HG03460 (cell line): ENCODE data around the gene TSPAN9.
"Not testable (repeated sequence)": the region's sequence is repeated elsewhere in the genome, so short reads cannot be mapped to it uniquely, and the experiment has no call there.

Experiments used
- ATAC-seq: cut with Tn5 transposase; IDR thresholded peaks from one replicate; pipeline ENCODE4 v1.9.1; 2021; ENCODE audit not compliant: unreplicated experiment

The TSPAN9 gene

GRCh38 chr12:3044141-3044630 lies 33.0 kb upstream of the TSPAN9 start:
- ATAC-seq, result no peak

- no peak for ATAC-seq
These were observed 31.7 kb upstream of the TSPAN9 start for GRCh38 chr12:3045494-3045893.

- ATAC-seq, result no peak
These were observed 31.2 kb upstream of the TSPAN9 start for GRCh38 chr12:3045989-3046388.

GRCh38 chr12:3046441-3047200 lies 30.6 kb upstream of the TSPAN9 start:
- ATAC-seq, result no peak

- ATAC-seq, result no peak
These were observed 29.2 kb upstream of the TSPAN9 start for GRCh38 chr12:3047961-3048360.

GRCh38 chr12:3048540-3048939 lies 28.6 kb upstream of the TSPAN9 start:
- no peak for ATAC-seq

- ATAC-seq, result no peak
These were observed 28.0 kb upstream of the TSPAN9 start for GRCh38 chr12:3049176-3049575.

GRCh38 chr12:3049611-3050249 lies 27.4 kb upstream of the TSPAN9 start:
- no peak for ATAC-seq

- ATAC-seq, result no peak
These were observed 22.8 kb upstream of the TSPAN9 start for GRCh38 chr12:3054374-3054773.

GRCh38 chr12:3055026-3055703 lies 22.0 kb upstream of the TSPAN9 start:
- no peak for ATAC-seq

GRCh38 chr12:3055704-3056467 lies 21.3 kb upstream of the TSPAN9 start:
- no peak for ATAC-seq

- ATAC-seq, result no peak
These were observed 16.1 kb upstream of the TSPAN9 start for GRCh38 chr12:3061059-3061458.

GRCh38 chr12:3061501-3062215 lies 15.5 kb upstream of the TSPAN9 start:
- no peak for ATAC-seq

- ATAC-seq, result no peak
These were observed 11.9 kb upstream of the TSPAN9 start for GRCh38 chr12:3065300-3065699.

- not testable (repeated sequence) for ATAC-seq
These were observed 11.3 kb upstream of the TSPAN9 start for GRCh38 chr12:3065846-3066245.

- ATAC-seq, result no peak
These were observed 7.5 kb upstream of the TSPAN9 start for GRCh38 chr12:3069714-3070113.

GRCh38 chr12:3071107-3071506 lies 6.1 kb upstream of the TSPAN9 start:
- no peak for ATAC-seq

- ATAC-seq, result no peak
These were observed 5.5 kb upstream of the TSPAN9 start for GRCh38 chr12:3071710-3072109.

GRCh38 chr12:3073438-3074250 lies 3.5 kb upstream of the TSPAN9 start:
- peak; percentile 52 for ATAC-seq

- no peak for ATAC-seq
These were observed 1.9 kb upstream of the TSPAN9 start for GRCh38 chr12:3075315-3075714.
